NCI-H69 (cell line): ENCODE results near the gene GTF2I.
"Not testable (repeated sequence)": the region's sequence is repeated elsewhere in the genome, so short reads cannot be mapped to it uniquely, and the experiment has no call there.

Experiments used
- DNase-seq: peaks from one replicate; lab custom pipeline; 2025; lab: John Stamatoyannopoulos, UW

GTF2I gene

GRCh38 chr7:74656837-74657691 lies 454 bp upstream of the GTF2I start:
- peak; percentile 99 for DNase-seq

GRCh38 chr7:74658178-74659004 lies 873 bp downstream of the GTF2I start:
- DNase-seq = peak; percentile 99

- not testable (repeated sequence) for DNase-seq
These were observed 2.7 kb downstream of the GTF2I start for GRCh38 chr7:74660202-74660601.

GRCh38 chr7:74661836-74662794 lies 4.6 kb downstream of the GTF2I start:
- not testable (repeated sequence) for DNase-seq

GRCh38 chr7:74665296-74665938 lies 7.9 kb downstream of the GTF2I start:
- DNase-seq = no peak

GRCh38 chr7:74667013-74667412 lies 9.5 kb downstream of the GTF2I start:
- DNase-seq = not testable (repeated sequence)

GRCh38 chr7:74667520-74667919 lies 10.0 kb downstream of the GTF2I start:
- DNase-seq = not testable (repeated sequence)

GRCh38 chr7:74671602-74672001 lies 14.1 kb downstream of the GTF2I start:
- no peak for DNase-seq

- no peak for DNase-seq
These were observed 14.9 kb downstream of the GTF2I start for GRCh38 chr7:74672343-74672915.

GRCh38 chr7:74674166-74674565 lies 16.6 kb downstream of the GTF2I start:
- no peak for DNase-seq

GRCh38 chr7:74682829-74683228 lies 25.3 kb downstream of the GTF2I start:
- no peak for DNase-seq

- DNase-seq = no peak
These were observed 26.3 kb downstream of the GTF2I start for GRCh38 chr7:74683799-74684198.

- DNase-seq = no peak
These were observed 27.0 kb downstream of the GTF2I start for GRCh38 chr7:74684473-74684872.

- DNase-seq = no peak
These were observed 27.4 kb downstream of the GTF2I start for GRCh38 chr7:74684921-74685320.

- DNase-seq = no peak
These were observed 33.0 kb downstream of the GTF2I start for GRCh38 chr7:74690474-74690873.

- not testable (repeated sequence) for DNase-seq
These were observed 46.9 kb downstream of the GTF2I start for GRCh38 chr7:74704419-74704818.

- DNase-seq = no peak
These were observed 49.7 kb downstream of the GTF2I start for GRCh38 chr7:74707238-74707637.

- no peak for DNase-seq
These were observed 51.2 kb downstream of the GTF2I start for GRCh38 chr7:74708569-74709275.

GRCh38 chr7:74709880-74710671 lies 52.6 kb downstream of the GTF2I start:
- DNase-seq = no peak
